RWPE2 (cell line): ENCODE results near the gene AURKB.

Source experiments
- ATAC-seq: fragments of 200-7000 bp; cut with Tn5 transposase; 3 replicates; pipeline ENCODE4 v1.9.1; 2021; ENCODE audit warnings: low read depth
- DNase-seq: peaks from one replicate; pipeline ENCODE4 v3.0.0-alpha.2; 2020; ENCODE audit warnings: low spot score
- H3K27ac ChIP-seq: fragments of 450-650 bp; 2 replicates; pipeline ENCODE4 v1.5.1; 2017; ENCODE audit warnings: mild to moderate bottlenecking; ENCODE audit not compliant: poor library complexity, severe bottlenecking
- H3K27me3 ChIP-seq: fragments of 250-450 bp; sonication (Bioruptor Pico); 2 replicates; pipeline ENCODE4 v1.5.1; 2021; ENCODE audit warnings: mild to moderate bottlenecking, moderate library complexity; ENCODE audit not compliant: insufficient read depth, poor library complexity, severe bottlenecking
- H3K36me3 ChIP-seq: fragments of 250-450 bp; sonication (Bioruptor Pico); 2 replicates; pipeline ENCODE4 v1.5.1; 2020; ENCODE audit warnings: low read depth, mild to moderate bottlenecking, moderate library complexity
- H3K4me1 ChIP-seq: fragments of 250-450 bp; sonication (Bioruptor Pico); 2 replicates; pipeline ENCODE4 v1.5.1; 2021; ENCODE audit warnings: mild to moderate bottlenecking, moderate library complexity; ENCODE audit not compliant: insufficient read depth, poor library complexity, severe bottlenecking
- H3K4me3 ChIP-seq: fragments of 250-450 bp; sonication (Bioruptor Pico); 2 replicates; pipeline ENCODE4 v1.5.1; 2021; ENCODE audit warnings: mild to moderate bottlenecking, moderate library complexity; ENCODE audit not compliant: severe bottlenecking
- H3K9me3 ChIP-seq: fragments of 250-450 bp; sonication (Bioruptor Pico); 2 replicates; pipeline ENCODE4 v1.5.1; 2021; ENCODE audit warnings: mild to moderate bottlenecking, moderate library complexity; ENCODE audit not compliant: severe bottlenecking
- TF ChIP-seq, protein P1 (sequence below): fragments of 450-650 bp; IDR thresholded peaks from one replicate; pipeline ENCODE4 v1.5.1; 2017; ENCODE audit warnings: mild to moderate bottlenecking, moderate library complexity; ENCODE audit not compliant: poor library complexity, severe bottlenecking

The AURKB gene

GRCh38 chr17:8160741-8161221 is 49.6 kb downstream of the AURKB start:
- peaks cover 31% of the 10 kb centered on the region for H3K36me3 ChIP-seq
- no peak for ATAC-seq
- DNase-seq = no peak
- H3K27ac ChIP-seq = peak overlapping the region; percentile 73
- no peaks in the 10 kb centered on the region for H3K9me3 ChIP-seq
- peaks cover 18% of the 10 kb centered on the region for H3K4me1 ChIP-seq
- TF ChIP-seq, protein P1, sequence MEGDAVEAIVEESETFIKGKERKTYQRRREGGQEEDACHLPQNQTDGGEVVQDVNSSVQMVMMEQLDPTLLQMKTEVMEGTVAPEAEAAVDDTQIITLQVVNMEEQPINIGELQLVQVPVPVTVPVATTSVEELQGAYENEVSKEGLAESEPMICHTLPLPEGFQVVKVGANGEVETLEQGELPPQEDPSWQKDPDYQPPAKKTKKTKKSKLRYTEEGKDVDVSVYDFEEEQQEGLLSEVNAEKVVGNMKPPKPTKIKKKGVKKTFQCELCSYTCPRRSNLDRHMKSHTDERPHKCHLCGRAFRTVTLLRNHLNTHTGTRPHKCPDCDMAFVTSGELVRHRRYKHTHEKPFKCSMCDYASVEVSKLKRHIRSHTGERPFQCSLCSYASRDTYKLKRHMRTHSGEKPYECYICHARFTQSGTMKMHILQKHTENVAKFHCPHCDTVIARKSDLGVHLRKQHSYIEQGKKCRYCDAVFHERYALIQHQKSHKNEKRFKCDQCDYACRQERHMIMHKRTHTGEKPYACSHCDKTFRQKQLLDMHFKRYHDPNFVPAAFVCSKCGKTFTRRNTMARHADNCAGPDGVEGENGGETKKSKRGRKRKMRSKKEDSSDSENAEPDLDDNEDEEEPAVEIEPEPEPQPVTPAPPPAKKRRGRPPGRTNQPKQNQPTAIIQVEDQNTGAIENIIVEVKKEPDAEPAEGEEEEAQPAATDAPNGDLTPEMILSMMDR = no peak
- H3K4me3 ChIP-seq = no peak overlapping the region
- no peaks in the 10 kb centered on the region for H3K27me3 ChIP-seq

DNA sequence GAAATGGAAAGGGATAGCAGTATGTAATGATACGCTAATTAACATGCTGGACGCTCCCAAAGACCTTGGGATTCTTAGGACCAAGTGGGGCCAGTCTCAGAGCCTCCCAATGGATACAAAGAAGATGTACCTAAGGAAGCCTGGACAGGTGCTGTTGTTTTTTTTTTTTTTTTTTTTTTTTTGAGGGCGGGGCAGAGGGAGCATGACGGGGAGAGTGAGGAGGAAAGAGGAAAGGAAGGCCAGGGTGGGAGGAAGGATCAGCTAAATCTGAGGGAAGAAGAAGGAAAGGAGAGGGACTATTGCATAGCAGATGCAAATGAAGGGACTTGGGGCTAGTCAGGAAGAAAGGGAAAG is 50.2 kb downstream of the AURKB start:
- ATAC-seq (no peak), DNase-seq (no peak)
- H3K36me3 ChIP-seq = peaks cover 37% of the 10 kb centered on the region
- H3K27ac ChIP-seq = peak overlapping the region; percentile 73
- TF ChIP-seq, protein P1 = no peak
- no peaks in the 10 kb centered on the region for H3K9me3 ChIP-seq
- peaks cover 18% of the 10 kb centered on the region for H3K4me1 ChIP-seq
- no peaks in the 10 kb centered on the region for H3K27me3 ChIP-seq
- no peak overlapping the region for H3K4me3 ChIP-seq

GRCh38 chr17:8159459-8160223 is 50.7 kb downstream of the AURKB start:
- H3K4me3 ChIP-seq = no peak overlapping the region
- peaks cover 18% of the 10 kb centered on the region for H3K4me1 ChIP-seq
- H3K27me3 ChIP-seq = no peaks in the 10 kb centered on the region
- peak overlapping the region; percentile 73 for H3K27ac ChIP-seq
- DNase-seq = no peak
- TF ChIP-seq, protein P1 = no peak
- no peaks in the 10 kb centered on the region for H3K9me3 ChIP-seq
- H3K36me3 ChIP-seq = peaks cover 43% of the 10 kb centered on the region
- no peak for ATAC-seq

DNA sequence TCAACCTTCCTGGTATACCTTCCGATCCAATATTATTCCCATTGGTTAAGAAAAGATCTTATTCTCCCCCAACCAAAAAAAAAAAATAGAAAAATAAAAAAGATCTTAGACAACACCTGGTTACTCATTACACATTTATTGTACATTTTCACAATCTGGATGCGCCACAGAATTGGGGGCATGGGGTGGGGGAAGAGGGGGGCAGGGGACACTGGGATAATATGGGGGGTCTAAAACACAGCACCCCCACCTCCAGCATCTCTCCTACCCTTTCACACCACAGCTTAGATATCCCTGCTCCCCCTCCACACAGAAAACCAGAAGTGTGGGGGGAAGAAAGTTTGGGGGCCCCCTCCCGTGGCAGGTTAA is 51.4 kb downstream of the AURKB start:
- no peaks in the 10 kb centered on the region for H3K9me3 ChIP-seq
- no peak for ATAC-seq
- peaks cover 13% of the 10 kb centered on the region for H3K4me1 ChIP-seq
- H3K27me3 ChIP-seq = no peaks in the 10 kb centered on the region
- no peak overlapping the region for H3K27ac ChIP-seq
- no peak overlapping the region for H3K4me3 ChIP-seq
- DNase-seq = no peak
- TF ChIP-seq, protein P1 = peak; percentile 48
- H3K36me3 ChIP-seq = peaks cover 45% of the 10 kb centered on the region
